ENCODE measurements around the gene PGC. TPM values are rescaled to one million over a fixed set of nuclear protein-coding genes. Genes with fewer than 3 reads are reported as not detected.

Gene PGC
- total and polyA plus RNA-seq, 2 donors (not counting 3 experiments of a cell fraction or from before 2014, with no cell fraction given), result not detected

DNA sequence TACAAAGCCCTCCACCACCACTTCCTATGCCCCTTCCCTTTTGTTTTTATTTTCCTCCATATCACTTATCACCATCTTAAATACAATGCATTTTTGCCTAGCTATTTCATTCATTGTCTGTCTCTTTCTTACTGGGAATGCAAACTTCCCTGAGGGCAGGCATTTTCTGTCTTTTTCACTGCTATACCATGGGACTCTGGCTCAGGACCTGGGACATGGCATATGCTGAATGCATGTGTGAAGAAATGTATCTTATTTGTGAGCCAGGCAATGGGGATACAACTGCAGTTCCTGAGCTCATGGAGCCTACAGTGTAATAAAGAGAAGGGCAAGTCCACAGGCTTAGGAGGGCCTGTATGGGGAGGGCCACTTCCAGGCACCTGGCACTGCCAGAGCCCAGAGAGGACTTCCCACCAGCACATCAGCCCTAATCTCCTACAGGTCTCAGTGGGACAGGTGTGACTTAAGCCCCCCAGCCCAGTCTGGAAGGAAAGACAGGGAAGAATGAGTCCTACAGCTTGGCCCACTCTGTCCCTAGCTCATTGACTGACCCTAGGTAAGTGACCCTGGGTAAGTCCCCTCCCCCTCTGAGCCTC lies 55.0 kb downstream of the PGC start:
- Histone ChIP-seq H3K79me2 (ENCODE audit: control insufficient read depth, insufficient read depth, low read length) (no peaks in the 10 kb centered on the region), H3K27me3 (ENCODE audit: control insufficient read depth in 2 of 2, insufficient read depth in 2 of 2, low read length in 2 of 2) (peaks cover 0 to 2% of the 10 kb centered on the region in 2 experiments), H3K4me2 (ENCODE audit: insufficient read depth, low read length) (no peak overlapping the region), H3K9ac (replicated peaks; ENCODE audit: extremely low read depth, insufficient read depth, low read length) (no peak overlapping the region), H3K4me3 (replicated peaks in 1 of 3; ENCODE audit: insufficient read depth in 1 of 3, low read depth in 1 of 3, low read length in 3 of 3) (no peak overlapping the region), H2AFZ (ENCODE audit: low read depth, low read length) (no peak overlapping the region), H3K9me1 (replicated peaks; ENCODE audit: control insufficient read depth, extremely low read depth, insufficient read depth, low read length) (no peaks in the 10 kb centered on the region), H3K36me3 (ENCODE audit: control insufficient read depth in 2 of 2, extremely low read depth in 1 of 2, insufficient read depth in 2 of 2, low read length in 2 of 2) (no peaks in the 10 kb centered on the region), H4K20me1 (replicated peaks; ENCODE audit: control insufficient read depth, extremely low read depth, insufficient read depth, low read length) (no peaks in the 10 kb centered on the region), H3K4me1 (ENCODE audit: control insufficient read depth, extremely low read depth, insufficient read depth, low read length) (no peaks in the 10 kb centered on the region), H3K9me3 (replicated peaks; ENCODE audit: control insufficient read depth, insufficient read depth, low read length) (no peaks in the 10 kb centered on the region), H3K27ac (ENCODE audit: insufficient read depth, low read depth, low read length) (no peak overlapping the region)
- no TSS peak for BruUV-seq (replicated peaks)
- dilution Hi-C loops (cut with MboI; ENCODE audit: extremely low pct_ligation_motif_present, low sequenced_read_pairs), result no loop called here
- ChIA-PET CTCF (interaction anchor here (1.2 kb wide), 1 partner anchor 90 kb away, joined by 5 read pairs; no protein-coding TSS in a partner anchor), POLR2A (no interaction called here)
- intact Hi-C loops (cut with micrococcal nuclease), result no loop called here
- no peak for FAIRE-seq
- no peak for TF ChIP-seq JUN (IDR thresholded peaks at IDR 0.05; ENCODE audit: borderline replicate concordance, insufficient read depth, insufficient read length, low read depth)
- TF ChIP-seq, protein P1, sequence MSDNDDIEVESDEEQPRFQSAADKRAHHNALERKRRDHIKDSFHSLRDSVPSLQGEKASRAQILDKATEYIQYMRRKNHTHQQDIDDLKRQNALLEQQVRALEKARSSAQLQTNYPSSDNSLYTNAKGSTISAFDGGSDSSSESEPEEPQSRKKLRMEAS (IDR thresholded peaks at IDR 0.05; ENCODE audit: insufficient read depth, insufficient read length), result no peak
- no peak for TF ChIP-seq GATA2 (IDR thresholded peaks at IDR 0.05; ENCODE audit: insufficient read depth, insufficient read length, low read depth, low read length)
- no peak for TF ChIP-seq POLR2A (IDR thresholded peaks at IDR 0.05; ENCODE audit: low read depth, low read length)
- TF ChIP-seq MYC (IDR thresholded peaks at IDR 0.05; ENCODE audit: low read depth, low read length), result no peak
- no peak for TF ChIP-seq EZH2 (IDR thresholded peaks at IDR 0.05; ENCODE audit: borderline replicate concordance, low read depth, low read length, severe bottlenecking)
- TF ChIP-seq FOS (IDR thresholded peaks at IDR 0.05; ENCODE audit: borderline replicate concordance, insufficient read depth, low read length), result no peak
- TF ChIP-seq POLR2AphosphoS5 (IDR thresholded peaks at IDR 0.05; ENCODE audit: insufficient read depth, low read depth, low read length), result no peak
- TF ChIP-seq, protein P2, sequence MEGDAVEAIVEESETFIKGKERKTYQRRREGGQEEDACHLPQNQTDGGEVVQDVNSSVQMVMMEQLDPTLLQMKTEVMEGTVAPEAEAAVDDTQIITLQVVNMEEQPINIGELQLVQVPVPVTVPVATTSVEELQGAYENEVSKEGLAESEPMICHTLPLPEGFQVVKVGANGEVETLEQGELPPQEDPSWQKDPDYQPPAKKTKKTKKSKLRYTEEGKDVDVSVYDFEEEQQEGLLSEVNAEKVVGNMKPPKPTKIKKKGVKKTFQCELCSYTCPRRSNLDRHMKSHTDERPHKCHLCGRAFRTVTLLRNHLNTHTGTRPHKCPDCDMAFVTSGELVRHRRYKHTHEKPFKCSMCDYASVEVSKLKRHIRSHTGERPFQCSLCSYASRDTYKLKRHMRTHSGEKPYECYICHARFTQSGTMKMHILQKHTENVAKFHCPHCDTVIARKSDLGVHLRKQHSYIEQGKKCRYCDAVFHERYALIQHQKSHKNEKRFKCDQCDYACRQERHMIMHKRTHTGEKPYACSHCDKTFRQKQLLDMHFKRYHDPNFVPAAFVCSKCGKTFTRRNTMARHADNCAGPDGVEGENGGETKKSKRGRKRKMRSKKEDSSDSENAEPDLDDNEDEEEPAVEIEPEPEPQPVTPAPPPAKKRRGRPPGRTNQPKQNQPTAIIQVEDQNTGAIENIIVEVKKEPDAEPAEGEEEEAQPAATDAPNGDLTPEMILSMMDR (IDR thresholded peaks at IDR 0.05; ENCODE audit: extremely low read depth in 1 of 2, insufficient read depth in 1 of 2, low read depth in 1 of 2, low read length in 2 of 2), result no peak
- no peak for DNase-seq (ENCODE audit: low read depth, low spot score)

Data from endothelial cell of umbilical vein (primary cell).